NCI-H2227 treated with DMSO at 0.1 percent for 48 hours (cell line): ENCODE results near the gene ARFIP2.
A peak's percentile ranks its signal among the peaks of the same experiment; 100 is the strongest.

Source experiments
- DNase-seq: peaks from one replicate; lab custom pipeline; 2025; lab: John Stamatoyannopoulos, UW

The ARFIP2 gene

DNA sequence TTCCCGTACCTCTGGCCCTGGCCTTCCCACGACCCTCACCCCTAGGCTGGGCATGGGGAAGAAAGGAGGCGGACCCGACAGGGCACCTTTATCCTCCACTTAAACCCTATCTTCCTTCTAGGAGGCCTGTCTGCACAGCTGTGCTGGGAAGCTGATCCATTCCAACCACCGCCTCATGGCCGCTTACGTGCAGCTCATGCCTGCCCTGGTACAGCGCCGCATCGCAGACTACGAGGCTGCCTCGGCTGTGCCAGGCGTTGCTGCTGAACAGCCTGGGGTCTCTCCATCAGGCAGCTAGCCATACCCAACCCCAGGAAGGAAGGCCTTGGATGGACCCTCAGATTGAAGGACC, 769 bp upstream of the ARFIP2 start:
- DNase-seq, result no peak

DNA sequence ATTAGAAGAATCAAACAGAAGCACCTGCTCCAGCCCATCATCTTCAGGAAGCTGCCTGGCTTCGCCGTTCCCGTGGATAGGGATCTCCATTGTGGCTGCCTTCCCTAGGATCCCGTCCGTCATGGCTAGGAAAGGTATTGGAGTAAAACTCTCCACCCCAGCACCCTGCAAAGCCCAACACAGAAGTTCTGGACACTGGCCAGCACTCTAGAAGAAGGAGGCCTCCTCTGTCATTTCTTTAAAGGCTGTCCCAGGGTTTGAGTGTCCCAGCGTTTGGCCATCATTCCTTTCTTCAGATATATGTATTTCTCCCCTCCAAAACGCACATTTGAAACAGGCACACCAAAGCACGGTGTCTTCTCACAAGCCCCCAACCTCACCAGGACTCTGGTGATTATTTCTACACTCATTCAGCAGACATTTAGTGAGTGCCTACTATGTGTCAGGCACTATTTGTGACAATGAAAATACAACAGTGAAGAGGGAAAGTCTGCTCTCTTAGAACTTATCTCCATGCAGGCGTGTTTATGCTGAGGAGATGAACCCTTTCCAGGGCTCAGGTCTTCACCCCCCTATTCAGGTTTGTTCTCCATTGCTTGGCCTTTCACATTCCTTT, 724 bp downstream of the ARFIP2 start:
- DNase-seq, result no peak

DNA sequence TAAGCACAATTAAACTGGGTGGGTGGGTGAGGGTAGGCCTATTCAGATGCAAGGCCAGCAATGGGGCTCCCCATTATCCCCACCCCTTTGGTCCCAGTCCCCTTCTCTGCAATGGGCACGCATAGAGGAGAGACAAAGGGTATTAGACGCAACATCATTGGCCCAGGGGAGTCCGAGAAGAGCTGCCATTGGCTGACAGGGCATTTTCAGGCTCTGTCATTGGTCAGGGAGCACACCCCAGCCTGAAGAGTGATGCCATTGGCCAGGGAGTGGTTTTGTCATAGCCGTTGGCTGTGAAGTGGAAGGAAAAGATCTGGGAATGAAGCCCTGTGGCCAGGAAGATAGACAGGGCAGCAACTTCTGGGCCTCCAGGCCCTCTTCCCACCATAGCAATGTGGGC, 4.6 kb downstream of the ARFIP2 start:
- no peak for DNase-seq

DNA sequence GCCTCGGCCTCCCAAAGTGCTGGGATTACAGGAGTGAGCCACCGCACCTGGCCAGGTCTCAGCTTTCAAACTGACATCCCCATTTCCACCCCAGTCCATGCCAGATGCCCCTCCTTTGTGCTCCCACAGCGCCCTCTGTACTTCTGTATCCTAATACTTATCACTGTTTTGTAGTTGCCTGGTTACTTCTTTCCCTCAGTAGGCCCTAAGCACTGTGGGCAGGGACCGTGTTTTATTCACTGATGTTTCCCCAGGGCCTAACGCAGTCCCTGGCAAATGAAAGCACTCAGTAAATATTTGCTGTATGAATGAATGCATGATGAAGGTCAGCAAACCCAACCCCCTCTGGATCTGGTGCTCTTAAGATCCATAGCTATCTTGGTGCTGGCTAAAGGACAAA, 5.2 kb downstream of the ARFIP2 start:
- DNase-seq, result no peak

GRCh38 chr11:6474806-6475500, 6.2 kb downstream of the ARFIP2 start:
- DNase-seq, result no peak

- no peak for DNase-seq
These were observed 6.7 kb downstream of the ARFIP2 start for GRCh38 chr11:6474413-6474792.

- DNase-seq, result peak; percentile 95
These were observed 7.4 kb downstream of the ARFIP2 start, which contains the start of gene TRIM3 for GRCh38 chr11:6473451-6474412. TSS of gene TRIM3 (minus strand) at chr11:6473941. CDS start at chr11:6465695, 8,246 bp downstream.

GRCh38 chr11:6472934-6473333, 8.2 kb downstream of the ARFIP2 start:
- no peak for DNase-seq

DNA sequence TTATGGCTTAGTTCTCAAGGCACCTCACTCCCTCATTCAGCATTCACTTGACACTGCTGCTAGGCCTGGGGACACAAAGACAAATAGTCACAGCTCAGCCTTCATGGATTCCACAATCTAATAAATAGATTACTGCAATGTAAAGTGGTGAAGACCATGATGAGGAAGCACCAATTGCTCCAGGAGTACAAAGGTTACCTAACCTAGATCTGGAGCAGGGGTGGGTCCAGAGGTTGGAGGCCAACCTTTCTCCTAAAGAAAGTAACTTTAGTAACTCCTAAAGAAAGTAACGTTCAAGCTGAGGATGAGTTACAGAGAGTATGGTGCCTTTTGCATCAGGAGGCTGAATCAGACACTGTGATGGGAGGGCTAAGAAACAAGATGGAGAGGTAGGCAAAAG, 11.5 kb downstream of the ARFIP2 start:
- DNase-seq, result no peak

DNA sequence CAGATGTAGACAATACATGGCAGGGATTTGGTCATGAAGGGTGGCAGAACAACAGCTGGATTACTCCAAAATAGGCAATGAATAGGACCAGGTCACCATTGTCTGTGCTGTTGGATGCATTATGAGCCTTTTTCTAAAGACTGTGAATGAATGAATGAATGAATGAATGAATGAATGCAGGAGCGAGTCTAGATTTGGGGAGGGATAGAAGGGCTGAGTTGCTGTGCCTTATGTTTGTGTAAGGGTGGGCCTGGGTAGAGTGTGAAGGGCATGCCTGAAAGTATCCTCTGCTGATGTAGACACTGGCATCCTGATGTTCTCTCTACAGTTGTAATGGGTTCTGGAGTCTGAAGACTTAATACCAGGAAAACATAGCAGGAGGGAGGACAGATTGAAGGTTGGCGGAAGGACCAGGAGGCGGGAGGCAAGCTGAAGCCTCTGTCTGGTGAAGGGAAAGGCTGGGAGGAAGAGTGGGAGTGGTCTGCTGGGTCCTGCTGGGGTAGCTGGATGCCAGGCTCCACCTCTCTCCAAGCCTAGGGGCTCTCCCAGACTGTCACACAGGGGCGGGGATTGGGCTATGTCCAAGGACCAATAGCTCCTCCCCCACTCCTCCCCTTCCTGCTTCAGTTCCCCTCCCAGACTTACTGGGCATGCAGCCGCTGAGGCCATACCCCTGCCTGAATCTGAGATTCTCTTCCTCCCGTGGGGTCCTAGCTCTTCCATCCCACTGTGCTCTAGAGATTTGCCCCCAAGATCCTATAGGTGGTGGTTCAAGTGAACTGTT, 12.2 kb downstream of the ARFIP2 start:
- DNase-seq, result peak; percentile 97

GRCh38 chr11:6459099-6459450, 22.1 kb downstream of the ARFIP2 start:
- DNase-seq, result no peak

- no peak for DNase-seq
These were observed 22.6 kb downstream of the ARFIP2 start for GRCh38 chr11:6458352-6459098.

DNA sequence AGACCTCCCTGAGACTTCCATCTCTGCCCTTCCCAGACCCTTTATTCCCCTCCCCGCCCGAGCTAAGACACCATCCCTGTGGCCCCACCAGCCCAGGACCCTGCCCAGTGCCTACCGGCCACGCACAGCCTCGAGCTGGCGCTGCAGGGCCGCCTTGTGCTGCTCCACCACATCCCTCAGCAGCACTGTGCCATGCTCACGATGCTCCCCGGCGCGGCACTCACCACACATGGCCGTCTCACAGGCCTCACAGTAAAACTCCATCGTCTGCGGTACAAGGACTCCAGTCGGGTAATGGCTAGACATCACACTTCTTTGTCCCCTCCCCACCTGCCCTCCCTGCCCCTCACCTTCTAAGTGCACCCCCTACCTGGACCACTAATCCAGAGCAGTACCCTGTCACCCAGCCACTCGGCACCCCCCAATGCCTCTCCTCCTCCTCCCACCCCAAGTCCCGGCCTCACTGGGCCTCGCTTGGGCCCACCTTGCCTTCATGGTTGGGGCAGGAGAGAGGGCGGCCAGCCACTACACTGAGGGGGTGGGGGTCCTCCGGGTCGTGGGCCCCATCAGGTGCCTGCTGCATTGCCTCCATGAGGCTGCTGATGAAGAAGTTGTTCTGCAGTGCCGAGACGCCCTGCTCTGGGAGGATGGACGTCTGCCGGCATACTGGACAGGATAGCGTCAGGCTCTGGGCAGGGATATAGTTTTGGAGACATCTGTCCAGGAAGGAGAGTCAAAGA, 23.4 kb downstream of the ARFIP2 start:
- no peak for DNase-seq

DNA sequence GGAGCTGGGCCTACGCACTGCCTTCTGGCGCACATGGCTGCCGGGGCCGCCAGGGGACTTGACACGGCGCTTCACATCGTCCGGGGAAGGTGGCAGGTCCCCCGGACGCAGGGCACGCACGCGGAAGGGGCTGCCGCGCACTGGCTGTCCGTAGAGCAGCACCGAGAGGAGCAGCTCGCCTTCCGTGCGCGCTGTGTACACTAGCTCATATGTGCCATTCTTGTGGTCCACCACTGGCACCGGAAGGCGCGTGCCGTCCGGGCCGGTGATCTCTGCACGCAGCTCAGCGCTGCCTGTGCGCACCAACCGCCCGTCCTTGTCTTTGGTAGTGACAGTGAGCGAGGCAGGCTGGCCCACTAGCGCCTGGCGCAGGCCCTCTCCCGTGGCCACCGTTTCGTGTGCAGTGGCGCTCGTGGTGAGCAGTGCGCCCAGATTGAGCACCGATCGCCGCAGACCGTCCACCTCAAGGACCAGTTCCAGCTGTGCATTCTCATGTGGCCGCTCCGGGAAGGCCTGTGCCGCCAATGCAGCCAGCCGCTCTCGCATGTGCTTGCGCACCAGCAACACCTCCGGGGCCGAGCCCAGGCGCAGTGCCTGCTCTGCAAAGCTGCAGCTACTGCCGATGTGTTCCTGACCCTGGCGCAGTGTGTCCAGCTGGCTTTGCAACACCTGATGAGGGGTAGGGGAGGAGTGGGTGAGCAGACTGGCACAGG, 24.6 kb downstream of the ARFIP2 start:
- DNase-seq, result no peak

DNA sequence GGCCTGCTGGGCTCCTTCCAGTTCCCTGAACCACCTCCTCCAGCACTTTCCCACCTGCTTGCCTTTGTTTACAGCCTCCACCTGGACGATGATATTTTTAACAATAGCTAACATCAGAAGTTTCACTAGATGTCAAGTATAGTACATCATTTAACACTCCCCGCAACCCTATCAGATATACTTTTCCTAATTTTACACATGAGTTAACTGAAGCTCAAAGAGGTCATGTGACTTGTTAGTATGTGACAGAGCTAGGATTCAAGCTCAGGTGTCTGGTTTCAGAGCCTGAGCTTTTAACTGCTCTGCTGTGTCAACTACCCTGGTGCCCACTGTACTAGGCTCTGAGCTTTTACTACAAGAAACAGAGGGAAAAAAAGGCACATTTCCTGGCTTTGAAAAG, 26.1 kb downstream of the ARFIP2 start:
- no peak for DNase-seq

DNA sequence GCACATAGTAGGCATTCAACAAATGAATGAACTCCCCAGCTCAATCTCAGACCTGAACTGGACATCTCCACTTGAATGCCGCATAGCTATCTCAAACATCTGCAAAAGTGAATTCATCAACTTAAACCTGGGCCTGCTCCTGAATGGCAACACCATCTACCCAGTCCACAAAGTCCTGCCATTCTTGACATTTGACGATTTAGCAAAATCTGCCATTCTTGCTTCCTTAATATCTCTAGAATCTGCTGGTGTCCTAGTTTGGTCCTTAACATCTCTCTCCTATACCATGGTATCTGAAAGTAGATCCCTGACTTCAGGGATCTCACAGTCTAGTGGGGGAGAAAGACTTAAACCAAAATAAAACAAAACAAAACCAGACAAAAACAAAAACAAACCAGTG, 28.0 kb downstream of the ARFIP2 start:
- DNase-seq, result no peak

- DNase-seq, result no peak
These were observed 28.9 kb downstream of the ARFIP2 start for GRCh38 chr11:6452219-6452618.

DNA sequence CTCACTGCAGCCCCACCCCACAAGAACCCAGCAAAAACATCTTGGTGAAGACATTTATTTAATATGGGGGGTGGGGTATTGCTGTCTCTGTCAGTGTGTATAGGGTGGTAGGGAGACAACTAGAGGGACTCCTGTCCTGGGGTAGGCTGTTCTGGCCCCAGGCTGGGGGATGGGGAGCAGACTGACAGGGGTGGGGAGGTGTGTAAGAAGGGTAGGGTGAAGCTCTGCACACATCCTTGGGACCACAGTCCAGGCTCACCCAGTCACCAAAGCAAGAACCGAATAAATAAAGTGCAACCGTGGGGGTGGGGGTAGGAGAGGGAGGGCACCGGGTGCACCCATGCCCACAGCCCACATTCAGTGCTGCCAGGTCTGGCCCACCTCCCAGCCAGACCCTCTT, 32.6 kb downstream of the ARFIP2 start:
- no peak for DNase-seq

DNA sequence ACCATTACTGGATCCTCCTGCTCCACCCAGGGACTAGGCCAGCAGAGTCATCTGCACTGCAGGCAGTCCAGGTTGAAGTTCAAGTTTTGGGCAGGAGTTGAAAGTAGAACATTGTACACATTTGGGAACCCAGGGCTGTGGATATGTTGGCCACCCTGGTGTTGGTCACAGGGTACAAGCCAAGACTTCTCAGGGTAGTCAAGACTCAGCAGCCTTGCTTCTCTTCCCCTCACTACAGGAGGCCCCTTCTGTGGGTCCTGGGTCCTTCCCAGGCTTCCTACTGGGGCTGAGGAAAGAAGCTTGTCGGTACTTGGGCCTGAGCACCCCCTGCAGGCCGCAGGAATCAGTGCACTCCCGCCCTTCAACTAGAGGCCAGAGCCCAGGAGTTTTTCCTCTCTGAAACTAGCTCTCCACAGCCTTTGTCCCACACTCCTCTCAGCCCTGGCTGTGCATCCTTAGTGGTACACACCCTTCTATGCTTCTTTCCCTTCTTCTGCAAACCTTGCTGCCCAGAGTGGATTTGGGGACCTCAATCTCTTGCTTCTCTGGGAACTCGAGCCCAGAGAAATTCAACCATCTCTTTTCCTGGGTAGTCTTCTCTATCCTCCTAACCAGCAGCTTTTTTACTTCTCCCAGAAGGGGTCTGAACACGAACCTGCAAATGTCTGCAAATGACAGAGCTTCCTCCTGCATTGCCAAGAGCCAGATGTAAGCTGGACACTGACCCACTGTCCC, 37.7 kb downstream of the ARFIP2 start:
- DNase-seq, result peak; percentile 52
